ENCODE measurements around the gene RBPMS2.
"Not testable (repeated sequence)": the region's sequence is repeated elsewhere in the genome, so short reads cannot be mapped to it uniquely, and the experiment has no call there.

RBPMS2 gene

DNA sequence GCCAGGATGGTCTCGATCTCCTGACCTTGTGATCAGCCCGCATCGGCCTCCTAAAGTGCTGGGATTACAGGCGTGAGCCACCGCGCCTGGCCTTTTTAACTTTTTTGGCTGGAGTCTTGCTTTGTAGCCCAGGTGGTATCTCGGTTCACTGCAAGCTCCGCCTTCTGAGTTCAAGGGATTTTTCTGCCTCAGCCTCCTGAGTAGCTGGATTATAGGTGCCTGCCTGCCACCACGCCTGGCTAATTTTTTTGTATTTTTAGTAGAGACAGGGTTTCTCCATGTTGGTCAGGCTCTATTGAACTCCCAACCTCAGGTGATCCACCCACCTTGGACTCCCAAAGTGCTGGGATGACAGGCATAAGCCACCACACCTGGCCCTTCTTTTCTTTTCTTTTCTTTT is 20.5 kb upstream of the RBPMS2 start:
- H3K36me3 ChIP-seq (ENCODE audit: control insufficient read depth in 1 of 2, insufficient read depth in 2 of 2, low read depth in 1 of 2, low read length in 2 of 2); H3K4me2 ChIP-seq (ENCODE audit: low read length, poor library complexity, severe bottlenecking); H3K9ac ChIP-seq (ENCODE audit: low read length); H3K9me3 ChIP-seq (ENCODE audit: control insufficient read depth, low read length); H2BK120ac ChIP-seq (ENCODE audit: low read depth, low read length); H3K4ac ChIP-seq (ENCODE audit: low read depth in 1 of 2, low read length in 2 of 2); H3K79me1 ChIP-seq (replicated peaks; ENCODE audit: low read length, poor library complexity, severe bottlenecking); H3K14ac ChIP-seq (ENCODE audit: low read length in 2 of 2); H2AK5ac ChIP-seq (ENCODE audit: low read length, severe bottlenecking); H2BK5ac ChIP-seq (ENCODE audit: low read depth, low read length, poor library complexity, severe bottlenecking); H4K91ac ChIP-seq (ENCODE audit: low read length); H2AFZ ChIP-seq (ENCODE audit: low read depth, low read length); H3K4me3 ChIP-seq (ENCODE audit: insufficient read depth in 1 of 2, low read depth in 1 of 2, low read length in 2 of 2); DNase-seq; H3K27ac ChIP-seq (ENCODE audit: low read length, poor library complexity, severe bottlenecking); H2BK15ac ChIP-seq (ENCODE audit: low read depth, poor library complexity, severe bottlenecking); H3K4me1 ChIP-seq (ENCODE audit: control insufficient read depth, insufficient read depth, low read depth, low read length); H3K27me3 ChIP-seq (ENCODE audit: control insufficient read depth in 1 of 2, insufficient read depth in 1 of 2, low read length in 2 of 2); H3K18ac ChIP-seq (ENCODE audit: low read depth in 1 of 2, low read length in 2 of 2); H2BK12ac ChIP-seq (ENCODE audit: low read length in 2 of 2); H3K23ac ChIP-seq (ENCODE audit: low read length in 2 of 2); H4K8ac ChIP-seq (ENCODE audit: low read length): not testable (repeated sequence)
- WGBS: 94% methylated on average over 9 of the region's 9 CpGs

DNA sequence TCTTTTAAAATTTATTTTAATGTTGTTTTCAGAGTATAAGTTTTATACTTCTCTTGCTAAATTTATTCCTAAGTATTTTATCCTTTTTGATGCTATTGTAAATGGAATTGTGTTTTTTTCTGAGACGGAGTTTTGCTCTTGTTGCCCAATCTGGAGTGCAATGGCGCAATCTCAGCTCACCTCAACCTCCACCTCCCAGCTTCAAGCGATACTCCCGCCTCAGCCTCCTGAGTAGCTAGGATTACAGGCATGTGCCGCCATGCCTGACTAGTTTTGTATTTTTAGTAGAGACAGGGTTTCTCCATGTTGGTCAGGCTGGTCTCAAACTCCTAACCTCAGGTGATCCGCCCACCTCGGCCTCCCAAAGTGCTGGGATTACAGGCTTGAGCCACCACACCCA is 19.9 kb upstream of the RBPMS2 start:
- not testable (repeated sequence) for H3K27me3 ChIP-seq (ENCODE audit: control insufficient read depth in 1 of 2, insufficient read depth in 1 of 2, low read length in 2 of 2); H2BK15ac ChIP-seq (ENCODE audit: low read depth, poor library complexity, severe bottlenecking); H3K4me2 ChIP-seq (ENCODE audit: low read length, poor library complexity, severe bottlenecking); H2BK5ac ChIP-seq (ENCODE audit: low read depth, low read length, poor library complexity, severe bottlenecking); H3K14ac ChIP-seq (ENCODE audit: low read length in 2 of 2); H3K4me3 ChIP-seq (ENCODE audit: insufficient read depth in 1 of 2, low read depth in 1 of 2, low read length in 2 of 2); H3K9me3 ChIP-seq (ENCODE audit: control insufficient read depth, low read length); H2BK120ac ChIP-seq (ENCODE audit: low read depth, low read length); H3K36me3 ChIP-seq (ENCODE audit: control insufficient read depth in 1 of 2, insufficient read depth in 2 of 2, low read depth in 1 of 2, low read length in 2 of 2); H3K4me1 ChIP-seq (ENCODE audit: control insufficient read depth, insufficient read depth, low read depth, low read length); H3K4ac ChIP-seq (ENCODE audit: low read depth in 1 of 2, low read length in 2 of 2); H3K9ac ChIP-seq (ENCODE audit: low read length); H2BK12ac ChIP-seq (ENCODE audit: low read length in 2 of 2); H4K91ac ChIP-seq (ENCODE audit: low read length); H4K8ac ChIP-seq (ENCODE audit: low read length); H3K27ac ChIP-seq (ENCODE audit: low read length, poor library complexity, severe bottlenecking); H3K79me1 ChIP-seq (replicated peaks; ENCODE audit: low read length, poor library complexity, severe bottlenecking); H2AK5ac ChIP-seq (ENCODE audit: low read length, severe bottlenecking); H3K23ac ChIP-seq (ENCODE audit: low read length in 2 of 2); H2AFZ ChIP-seq (ENCODE audit: low read depth, low read length); H3K18ac ChIP-seq (ENCODE audit: low read depth in 1 of 2, low read length in 2 of 2); DNase-seq
- WGBS: 100% methylated on average over 3 of the region's 7 CpGs

DNA sequence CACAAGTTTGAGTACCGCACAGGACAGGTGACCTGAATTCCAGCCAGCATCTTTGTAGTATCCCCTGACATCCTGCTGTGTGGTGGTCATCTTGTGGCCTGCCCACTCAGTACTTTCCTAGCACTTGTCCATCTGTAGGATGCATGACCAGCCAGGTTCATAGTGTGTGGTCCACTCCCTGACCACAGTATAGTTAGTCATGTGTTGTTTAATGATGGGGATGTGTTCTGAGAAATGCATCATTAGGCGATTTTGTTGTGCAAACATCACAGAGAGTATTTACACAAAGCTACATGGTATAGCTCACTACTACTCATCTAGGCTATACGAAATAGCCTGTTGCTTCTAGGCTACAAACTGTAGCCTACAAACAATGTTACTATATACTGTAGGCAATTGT is 16.9 kb upstream of the RBPMS2 start:
- H4K91ac ChIP-seq (ENCODE audit: low read length): no peak overlapping the region
- no peak overlapping the region for H3K4me2 ChIP-seq (ENCODE audit: low read length, poor library complexity, severe bottlenecking)
- H2BK12ac ChIP-seq (ENCODE audit: low read length in 2 of 2): no peak overlapping the region
- H3K79me1 ChIP-seq (replicated peaks; ENCODE audit: low read length, poor library complexity, severe bottlenecking): no peaks in the 10 kb centered on the region
- no peak overlapping the region for H3K14ac ChIP-seq (ENCODE audit: low read length in 2 of 2)
- no peak overlapping the region for H2BK15ac ChIP-seq (ENCODE audit: low read depth, poor library complexity, severe bottlenecking)
- H3K4me1 ChIP-seq (ENCODE audit: control insufficient read depth, insufficient read depth, low read depth, low read length): no peaks in the 10 kb centered on the region
- H2AFZ ChIP-seq (ENCODE audit: low read depth, low read length): no peak overlapping the region
- no peak overlapping the region for H2BK120ac ChIP-seq (ENCODE audit: low read depth, low read length)
- DNase-seq: peak; percentile 73
- no peaks in the 10 kb centered on the region for H3K9me3 ChIP-seq (ENCODE audit: control insufficient read depth, low read length)
- H2BK5ac ChIP-seq (ENCODE audit: low read depth, low read length, poor library complexity, severe bottlenecking): no peak overlapping the region
- H3K4ac ChIP-seq (ENCODE audit: low read depth in 1 of 2, low read length in 2 of 2): no peak overlapping the region
- H3K27me3 ChIP-seq (ENCODE audit: control insufficient read depth in 1 of 2, insufficient read depth in 1 of 2, low read length in 2 of 2): no peaks in the 10 kb centered on the region
- no peak overlapping the region for H2AK5ac ChIP-seq (ENCODE audit: low read length, severe bottlenecking)
- no peak overlapping the region for H3K18ac ChIP-seq (ENCODE audit: low read depth in 1 of 2, low read length in 2 of 2)
- H3K9ac ChIP-seq (ENCODE audit: low read length): no peak overlapping the region
- no peaks in the 10 kb centered on the region for H3K36me3 ChIP-seq (ENCODE audit: control insufficient read depth in 1 of 2, insufficient read depth in 2 of 2, low read depth in 1 of 2, low read length in 2 of 2)
- no peak overlapping the region for H3K4me3 ChIP-seq (ENCODE audit: insufficient read depth in 1 of 2, low read depth in 1 of 2, low read length in 2 of 2)
- H3K27ac ChIP-seq (ENCODE audit: low read length, poor library complexity, severe bottlenecking): no peak overlapping the region
- no peak overlapping the region for H4K8ac ChIP-seq (ENCODE audit: low read length)
- H3K23ac ChIP-seq (ENCODE audit: low read length in 2 of 2): no peak overlapping the region
- WGBS: 100% methylated on average over 1 of the region's 3 CpGs

DNA sequence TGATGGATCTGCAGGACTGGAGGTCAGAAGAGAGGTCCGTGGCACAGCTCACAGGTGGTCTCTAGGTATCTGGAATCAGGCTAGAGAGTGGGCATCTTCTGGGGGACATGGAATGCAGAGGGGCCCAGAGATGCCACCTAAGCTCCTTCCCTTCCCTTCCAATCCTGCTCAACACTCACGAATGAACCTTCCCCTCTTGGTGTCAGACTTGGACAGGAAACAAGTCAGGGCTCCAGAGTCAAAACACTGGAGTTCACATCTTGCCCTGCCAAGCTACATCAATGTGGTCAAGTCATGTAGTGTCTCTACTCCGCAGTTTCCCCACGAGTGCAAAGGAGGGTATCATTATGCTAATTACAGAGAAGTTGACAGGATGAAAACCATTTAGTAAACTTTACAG is 16.0 kb upstream of the RBPMS2 start:
- DNase-seq: no peak

More for the DNA sequence above, 16.0 kb upstream of the RBPMS2 start:
- no peak overlapping the region for H2BK15ac ChIP-seq (ENCODE audit: low read depth, poor library complexity, severe bottlenecking)
- H2AK5ac ChIP-seq (ENCODE audit: low read length, severe bottlenecking): no peak overlapping the region
- no peak overlapping the region for H2BK12ac ChIP-seq (ENCODE audit: low read length in 2 of 2)
- no peak overlapping the region for H3K9ac ChIP-seq (ENCODE audit: low read length)
- H3K4me3 ChIP-seq (ENCODE audit: insufficient read depth in 1 of 2, low read depth in 1 of 2, low read length in 2 of 2): no peak overlapping the region
- no peaks in the 10 kb centered on the region for H3K9me3 ChIP-seq (ENCODE audit: control insufficient read depth, low read length)
- H3K14ac ChIP-seq (ENCODE audit: low read length in 2 of 2): no peak overlapping the region
- H3K4me2 ChIP-seq (ENCODE audit: low read length, poor library complexity, severe bottlenecking): no peak overlapping the region
- H3K27me3 ChIP-seq (ENCODE audit: control insufficient read depth in 1 of 2, insufficient read depth in 1 of 2, low read length in 2 of 2): no peaks in the 10 kb centered on the region
- H2BK5ac ChIP-seq (ENCODE audit: low read depth, low read length, poor library complexity, severe bottlenecking): no peak overlapping the region
- no peak overlapping the region for H3K18ac ChIP-seq (ENCODE audit: low read depth in 1 of 2, low read length in 2 of 2)
- H4K8ac ChIP-seq (ENCODE audit: low read length): no peak overlapping the region
- H2AFZ ChIP-seq (ENCODE audit: low read depth, low read length): no peak overlapping the region
- H3K23ac ChIP-seq (ENCODE audit: low read length in 2 of 2): no peak overlapping the region
- no peak overlapping the region for H3K4ac ChIP-seq (ENCODE audit: low read depth in 1 of 2, low read length in 2 of 2)
- no peaks in the 10 kb centered on the region for H3K79me1 ChIP-seq (replicated peaks; ENCODE audit: low read length, poor library complexity, severe bottlenecking)
- H3K4me1 ChIP-seq (ENCODE audit: control insufficient read depth, insufficient read depth, low read depth, low read length): no peaks in the 10 kb centered on the region
- WGBS: 49% methylated on average over 4 of the region's 4 CpGs
- H3K36me3 ChIP-seq (ENCODE audit: control insufficient read depth in 1 of 2, insufficient read depth in 2 of 2, low read depth in 1 of 2, low read length in 2 of 2): no peaks in the 10 kb centered on the region
- no peak overlapping the region for H2BK120ac ChIP-seq (ENCODE audit: low read depth, low read length)
- no peak overlapping the region for H4K91ac ChIP-seq (ENCODE audit: low read length)
- no peak overlapping the region for H3K27ac ChIP-seq (ENCODE audit: low read length, poor library complexity, severe bottlenecking)

All from mesenchymal stem cell (in vitro differentiated cells and primary cell).